HS-5 (cell line): ENCODE results near the gene NPC2.
"Not testable (repeated sequence)": the region's sequence is repeated elsewhere in the genome, so short reads cannot be mapped to it uniquely, and the experiment has no call there.

Experiments
- DNase-seq: peaks from one replicate; pipeline ENCODE4 v3.0.0-alpha.2; 2012; ENCODE audit warnings: low read depth

NPC2 gene

DNA sequence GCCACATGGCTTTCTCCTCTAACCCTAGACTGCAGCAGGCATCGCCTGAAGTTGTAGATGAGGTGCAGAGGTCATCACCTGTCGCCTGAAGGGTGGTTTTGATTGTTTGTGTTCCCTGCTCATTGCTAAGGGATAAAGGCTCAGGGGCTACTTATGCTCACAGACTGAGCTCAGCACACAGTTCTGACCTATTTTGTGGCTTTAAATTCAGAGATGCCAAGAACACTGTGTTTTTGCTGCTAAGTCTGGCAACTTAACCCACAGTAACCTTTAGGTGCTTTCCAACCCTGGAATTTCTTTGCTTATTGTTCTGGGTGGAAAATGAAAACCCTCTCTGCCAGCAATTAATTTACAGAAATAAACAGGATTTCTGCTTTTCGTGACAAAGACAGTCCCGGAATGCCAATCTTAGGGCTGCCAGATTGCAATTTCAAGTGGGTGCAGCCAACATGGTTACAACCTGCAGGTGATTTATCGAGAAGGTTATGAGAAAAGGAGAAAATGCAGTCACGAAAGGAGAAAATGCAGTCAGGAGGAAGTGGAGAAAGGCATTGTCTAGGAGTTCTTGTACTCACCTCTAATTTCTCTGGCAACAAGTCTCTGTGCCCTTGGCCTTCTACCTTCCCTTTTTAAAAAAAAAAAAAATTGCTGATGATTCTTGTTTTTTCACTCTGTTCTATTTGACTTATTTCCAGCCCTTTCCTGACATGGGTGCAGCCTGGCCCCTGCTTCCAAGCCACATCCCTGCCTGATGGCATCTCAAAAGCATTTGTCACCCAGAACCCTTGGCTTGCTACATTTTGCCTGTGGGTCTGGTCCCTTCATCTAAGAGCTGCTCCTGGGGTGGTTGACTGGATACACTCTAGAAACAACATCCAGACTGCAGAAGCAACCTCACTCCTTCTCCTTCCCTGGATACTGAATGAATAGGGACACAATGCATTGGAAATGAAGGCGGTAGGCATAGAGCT lies 23.3 kb downstream of the NPC2 start:
- DNase-seq = no peak

DNA sequence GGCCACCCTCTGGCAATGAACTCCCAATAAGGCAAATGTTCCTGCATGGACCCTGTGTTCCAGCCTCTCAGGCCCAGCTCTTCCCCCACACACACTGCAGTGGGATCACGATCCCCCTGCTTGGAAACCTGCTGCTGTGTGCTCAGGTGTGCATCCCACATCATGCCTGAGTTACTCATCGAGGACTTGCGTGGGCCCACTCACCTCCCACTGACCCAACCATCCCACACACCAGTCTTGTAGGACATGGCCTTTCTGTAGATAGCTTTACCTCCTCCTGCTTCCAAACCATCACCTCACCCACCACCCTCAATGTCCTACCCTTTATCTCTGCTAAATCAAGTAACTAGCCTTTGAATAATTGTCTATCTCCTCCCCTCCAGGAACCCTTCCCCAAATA lies 24.6 kb downstream of the NPC2 start:
- DNase-seq = no peak

DNA sequence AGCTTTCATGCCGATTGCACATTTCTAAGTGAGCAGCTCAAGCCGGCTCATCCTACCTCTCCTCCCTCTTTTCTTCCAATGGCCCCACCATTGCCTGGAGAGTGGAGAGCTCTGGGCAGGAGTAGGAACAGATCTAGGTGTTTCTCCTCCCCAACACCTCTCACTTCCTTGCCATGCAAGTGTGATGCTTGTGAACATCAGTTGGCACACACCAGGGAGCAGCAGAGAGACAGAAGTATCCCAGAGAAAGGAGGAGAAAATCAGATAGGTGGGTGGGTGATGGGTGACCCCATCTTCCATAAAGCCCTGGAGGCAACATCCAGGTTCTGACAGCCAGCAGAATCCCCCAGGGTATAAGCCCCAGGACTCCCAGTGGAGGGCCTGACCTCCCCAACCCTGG lies 27.8 kb downstream of the NPC2 start:
- no peak for DNase-seq

DNA sequence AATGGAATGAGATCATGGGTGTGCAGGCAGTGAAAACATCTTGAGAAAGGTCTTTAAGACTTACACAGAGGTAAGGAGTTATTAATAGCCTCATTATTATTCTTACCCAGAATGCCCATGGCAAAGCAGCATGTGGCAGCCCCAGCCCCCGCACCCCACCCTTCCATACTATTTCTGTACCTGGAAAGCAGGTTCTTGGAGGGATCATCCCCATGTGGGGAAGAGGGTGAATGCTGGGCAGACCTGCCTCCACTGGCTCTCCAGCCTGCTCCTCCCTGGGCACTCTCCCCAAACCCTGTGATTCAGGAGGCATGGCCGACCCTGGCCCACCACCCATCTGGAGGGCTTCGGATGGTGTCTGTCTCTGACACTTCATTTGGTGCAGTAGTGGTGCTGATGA lies 28.3 kb downstream of the NPC2 start:
- no peak for DNase-seq

DNA sequence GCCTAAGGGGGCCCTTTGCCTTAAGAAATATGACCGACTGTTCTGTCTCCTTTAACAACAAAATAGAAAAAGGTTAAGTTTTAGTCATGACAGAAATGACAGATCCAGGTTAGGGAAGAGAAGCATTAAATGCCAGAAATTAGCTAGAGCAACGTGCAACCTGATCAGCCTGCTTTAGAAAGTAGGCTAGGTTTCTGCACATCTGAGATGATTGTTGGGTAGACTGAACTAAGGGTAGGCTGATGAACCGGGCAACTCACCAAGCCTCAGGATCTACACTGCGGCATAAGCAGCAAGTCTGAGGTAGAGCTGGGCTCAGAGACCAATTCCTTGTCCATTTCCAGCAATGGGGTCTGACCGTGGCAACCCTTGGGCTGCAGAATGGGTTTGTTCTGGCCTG lies 29.4 kb downstream of the NPC2 start:
- no peak for DNase-seq

DNA sequence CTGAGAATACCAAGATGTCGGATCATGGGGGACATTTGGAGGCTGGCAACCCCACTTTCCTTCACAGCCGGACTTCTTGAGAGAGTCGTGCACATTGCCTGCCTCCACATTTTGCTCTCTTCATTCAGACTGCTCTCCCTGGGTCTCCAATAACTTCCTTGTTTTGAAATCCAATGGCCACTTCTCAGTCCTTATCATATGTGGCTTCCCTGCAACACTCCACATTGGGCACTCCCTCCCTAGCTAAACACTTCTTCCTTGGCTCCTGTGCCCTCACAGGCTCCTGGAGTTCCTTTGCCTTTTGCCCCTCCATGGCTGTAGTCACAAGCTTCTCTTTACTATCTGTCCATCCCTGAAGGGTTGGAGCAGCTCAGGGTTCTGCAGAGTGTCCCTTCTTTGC lies 30.1 kb downstream of the NPC2 start:
- no peak for DNase-seq

DNA sequence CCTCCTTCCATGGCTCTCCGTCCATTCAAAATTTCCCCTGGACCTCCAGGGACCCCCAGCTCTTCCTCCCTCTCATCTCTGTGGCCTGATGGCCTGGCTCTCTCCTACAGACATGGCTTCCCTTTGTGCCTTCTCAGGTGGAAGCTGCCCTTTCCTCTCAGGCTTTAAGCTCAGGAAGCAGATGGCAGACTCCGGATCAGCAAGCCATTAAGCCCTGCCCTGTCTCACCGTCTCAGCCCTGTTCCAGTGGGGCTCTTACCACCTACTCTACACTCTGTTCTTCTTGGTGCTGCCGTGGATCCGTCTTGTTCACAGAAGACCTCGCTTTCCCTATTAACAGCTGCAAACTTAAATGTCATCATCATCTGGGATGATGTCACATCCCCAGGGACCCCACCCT lies 33.1 kb downstream of the NPC2 start:
- DNase-seq = no peak

DNA sequence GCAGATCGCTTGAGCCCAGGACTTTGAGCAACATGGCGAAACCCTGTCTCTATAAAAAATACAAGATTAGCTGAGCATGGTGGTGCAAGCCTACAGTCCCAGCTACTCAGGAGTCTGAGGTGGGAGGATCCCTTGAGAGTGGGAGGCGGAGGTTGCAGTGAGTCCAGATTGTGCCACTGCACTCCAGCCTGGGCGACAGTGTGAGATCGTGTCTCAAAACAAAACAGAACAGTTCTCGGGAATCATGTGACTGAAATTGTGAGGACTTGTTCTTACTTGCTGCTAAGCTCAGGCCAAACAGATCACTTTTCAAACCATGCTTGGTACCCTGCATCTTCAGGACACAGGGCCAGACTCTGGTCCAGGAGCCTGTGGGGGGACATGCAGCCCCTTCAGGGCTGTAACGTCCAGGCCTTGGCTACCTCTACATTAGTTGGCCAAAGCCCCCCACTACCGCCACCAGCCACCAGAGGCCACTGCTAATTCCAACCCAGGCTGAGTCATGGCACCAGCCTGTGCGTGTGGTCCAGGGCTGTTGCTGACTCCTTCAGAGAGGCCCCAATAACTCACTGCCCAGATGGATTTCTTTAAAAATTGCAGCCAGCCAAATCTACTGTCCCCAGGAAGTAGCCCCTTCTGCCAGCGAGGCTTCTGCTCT lies 33.7 kb downstream of the NPC2 start:
- DNase-seq = peak; percentile 37

DNA sequence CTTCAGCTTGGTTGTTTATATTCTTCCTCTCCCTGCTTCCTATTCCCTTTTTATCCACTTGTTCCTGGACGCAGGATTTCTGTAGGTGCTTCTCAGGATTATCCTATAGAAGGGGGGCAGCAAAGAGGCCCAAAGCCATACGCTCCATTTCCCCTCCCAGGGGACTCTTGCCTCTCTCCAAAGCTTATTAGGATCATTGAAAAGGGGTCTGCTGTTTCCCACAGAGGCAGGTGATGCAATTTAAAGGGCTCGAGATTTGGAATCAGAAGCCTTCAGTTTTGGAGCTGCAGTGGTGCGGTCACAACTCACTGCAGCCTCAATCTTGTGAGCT lies 35.6 kb downstream of the NPC2 start:
- no peak for DNase-seq

DNA sequence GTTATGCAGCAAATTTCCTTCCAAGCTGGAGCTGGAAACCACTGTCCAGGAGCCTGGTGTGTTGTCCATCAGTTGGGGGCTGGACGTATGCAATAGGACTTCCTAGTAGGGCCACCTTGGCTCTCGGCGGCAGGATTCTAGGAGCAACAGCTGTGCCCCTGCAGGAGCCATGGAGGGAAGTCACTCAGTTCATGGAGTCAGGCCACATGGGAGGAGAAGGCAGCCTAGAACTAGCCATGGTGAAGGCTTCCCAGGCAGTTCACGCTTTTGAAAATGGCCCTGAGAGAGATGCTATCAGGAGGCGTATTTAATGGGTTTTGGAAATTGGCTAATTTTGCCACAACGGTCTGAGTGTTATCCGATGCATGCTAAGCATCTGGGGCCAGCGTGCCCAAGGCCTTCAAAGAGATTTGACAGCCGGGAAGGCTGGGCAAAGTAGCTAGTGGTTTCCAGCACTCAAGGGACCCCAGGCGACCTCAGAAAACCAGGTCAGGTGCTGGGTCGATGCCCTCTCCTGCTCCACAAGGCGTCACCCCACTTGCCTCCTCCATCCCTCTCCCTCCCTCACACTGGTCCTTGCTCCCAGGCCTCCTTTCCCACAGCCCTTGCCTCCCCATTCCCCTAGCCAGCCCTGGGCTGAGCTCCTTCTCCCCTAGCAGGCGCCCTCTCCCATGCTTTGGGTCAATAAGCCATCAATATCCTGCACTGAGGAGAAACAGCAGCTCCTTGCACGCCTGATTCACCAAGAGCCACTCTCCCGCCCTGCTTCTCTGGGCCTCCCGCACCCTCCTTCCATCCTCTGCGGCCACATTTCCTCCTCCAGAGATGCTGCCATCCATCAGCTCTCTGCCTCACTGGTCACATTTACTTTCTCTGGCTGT lies 36.2 kb downstream of the NPC2 start:
- no peak for DNase-seq

DNA sequence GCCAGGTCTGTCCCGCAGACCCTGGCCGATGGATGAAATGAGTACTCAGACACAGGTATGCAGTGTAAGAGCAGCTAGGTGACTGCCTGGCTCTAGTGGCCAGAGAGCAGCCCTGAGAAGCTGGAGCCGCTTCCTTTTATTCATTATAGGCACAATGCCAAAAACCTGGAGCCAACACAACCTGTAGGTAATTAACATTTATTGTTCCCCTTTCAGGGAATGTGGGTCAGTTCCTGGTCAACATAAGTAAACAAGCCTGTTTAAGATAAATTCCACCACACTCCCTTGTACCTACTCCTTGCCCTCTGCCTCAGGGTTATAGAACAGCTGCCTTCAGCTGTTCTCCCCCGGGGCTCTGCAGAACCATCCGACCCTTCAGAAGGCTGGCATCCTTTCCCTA lies 38.7 kb downstream of the NPC2 start:
- DNase-seq = not testable (repeated sequence)

DNA sequence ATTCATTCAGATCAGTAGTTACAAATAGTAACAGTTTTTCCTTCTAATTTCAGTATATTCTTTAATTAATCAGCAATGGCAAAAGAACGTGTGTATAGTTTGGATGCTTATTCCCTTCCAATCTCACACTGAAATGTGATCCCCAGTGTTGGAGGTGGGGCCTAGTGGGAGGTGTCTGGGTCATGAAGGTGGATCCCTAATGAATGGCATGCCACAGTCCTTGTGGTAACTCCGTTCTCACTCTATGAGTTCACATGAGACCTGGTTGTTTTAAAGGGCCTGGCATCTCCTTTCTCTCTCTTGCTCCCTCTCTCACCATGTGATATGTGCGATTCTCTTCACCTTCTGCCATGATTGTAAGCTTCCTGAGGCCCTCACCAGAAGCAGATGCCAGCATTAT lies 48.2 kb downstream of the NPC2 start:
- DNase-seq = no peak

DNA sequence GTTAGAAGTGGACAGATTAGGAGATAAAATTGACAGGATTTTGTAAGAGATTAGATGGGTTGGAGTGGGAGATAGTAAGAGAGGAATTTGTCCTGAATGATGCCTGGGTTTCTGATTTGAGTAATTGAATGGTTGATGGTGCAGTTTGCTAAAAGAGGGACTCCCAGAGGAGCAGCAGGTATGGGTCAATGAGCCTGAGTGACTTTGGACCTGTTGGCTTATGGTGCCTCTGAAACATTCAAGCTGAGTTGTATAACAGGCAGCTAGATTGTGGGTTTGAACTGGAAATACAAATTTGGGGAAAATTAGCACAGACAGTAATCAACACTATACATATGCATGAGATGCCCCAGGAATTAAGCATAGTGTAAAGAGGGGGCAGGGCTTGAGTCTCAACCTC lies 50.3 kb downstream of the NPC2 start:
- DNase-seq = no peak

DNA sequence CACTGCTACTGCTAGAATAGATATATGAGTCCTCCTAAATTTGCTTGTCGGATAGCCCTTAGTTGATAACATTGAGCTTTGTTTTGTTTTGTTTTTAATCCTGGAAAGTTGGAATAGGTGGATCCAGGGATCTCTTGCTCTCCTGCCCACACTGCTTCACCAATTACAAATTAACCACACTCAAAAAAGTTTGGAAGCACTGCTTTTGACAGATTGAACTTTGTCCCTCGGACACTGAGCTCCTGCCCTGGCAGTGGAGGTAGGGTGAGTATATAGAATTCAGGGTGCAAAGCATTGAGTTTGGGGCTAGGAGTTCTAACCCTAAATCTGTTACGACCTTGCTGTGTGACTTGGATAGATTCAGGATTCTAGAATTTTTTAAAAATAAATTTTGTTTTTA lies 52.0 kb downstream of the NPC2 start:
- no peak for DNase-seq

DNA sequence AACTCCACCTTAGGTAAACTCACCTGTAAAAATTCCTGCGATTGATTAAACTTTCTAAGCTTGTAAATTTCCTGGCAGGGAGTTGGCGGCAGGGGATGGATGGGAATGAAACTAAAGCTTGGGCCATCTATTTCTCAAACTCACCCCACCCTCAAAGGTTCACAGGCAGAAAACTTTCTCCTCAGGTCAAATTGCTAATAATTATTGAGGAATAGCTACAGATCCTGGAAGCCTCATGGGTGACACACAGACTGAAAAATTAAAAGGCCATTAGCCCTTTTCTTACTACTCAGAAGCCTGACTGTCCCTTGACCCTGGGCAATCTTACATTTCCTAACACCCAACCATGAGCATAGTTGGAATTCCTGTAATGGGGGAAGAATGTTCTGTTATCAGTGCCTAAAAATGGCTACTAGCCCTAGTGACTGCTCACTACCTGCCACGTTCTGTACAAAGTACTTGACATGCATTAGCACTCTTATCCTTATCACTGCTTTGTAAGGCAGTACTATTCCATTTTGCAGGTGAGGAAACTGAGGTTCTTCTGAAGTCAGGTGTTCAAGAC lies 54.7 kb downstream of the NPC2 start:
- no peak for DNase-seq

DNA sequence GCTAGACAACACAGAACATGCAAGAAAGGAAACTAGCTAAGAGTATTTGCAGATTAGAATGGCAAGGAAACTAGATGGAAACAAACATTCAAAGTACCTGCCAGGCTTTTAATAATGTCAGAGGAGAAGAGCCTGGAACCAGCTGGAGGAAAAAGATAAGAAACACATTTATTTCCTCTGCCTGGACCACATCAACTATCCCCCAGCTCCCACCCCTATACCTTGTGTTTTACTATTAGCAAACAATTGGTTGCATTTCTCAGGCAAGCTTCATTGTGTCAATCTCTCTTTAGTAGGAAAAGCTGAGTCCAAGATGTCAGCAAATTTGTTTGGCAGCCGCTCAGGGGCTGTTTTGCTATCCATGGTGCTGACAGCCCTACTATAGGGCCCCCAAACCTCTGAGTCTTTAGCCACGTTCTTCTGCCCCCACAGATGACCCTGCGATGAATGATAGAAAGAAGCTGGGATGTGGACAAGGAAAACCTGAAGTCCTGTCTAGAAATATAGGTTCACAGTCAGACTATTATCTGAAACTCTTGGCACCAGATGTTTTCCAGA lies 55.5 kb downstream of the NPC2 start:
- DNase-seq = no peak

DNA sequence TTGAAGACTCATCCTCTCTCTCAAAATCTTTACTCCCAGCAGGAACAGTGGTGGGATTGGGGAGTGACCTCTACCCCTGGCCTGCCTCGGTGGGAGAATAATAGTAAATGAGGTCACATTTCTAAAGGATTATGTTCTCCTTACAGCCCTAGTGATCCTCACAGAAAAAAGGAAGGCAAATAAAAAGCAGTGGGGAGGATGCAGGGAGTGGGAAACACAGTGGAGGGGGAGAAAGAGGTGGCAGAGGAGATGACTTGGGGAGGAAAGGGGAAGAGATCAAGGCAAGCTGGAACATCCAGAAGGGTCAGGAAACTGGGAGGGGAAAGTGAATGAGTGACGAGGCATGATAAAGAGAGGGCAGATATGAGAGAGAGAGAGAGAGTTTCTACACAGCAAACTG lies 58.8 kb downstream of the NPC2 start:
- DNase-seq = no peak

DNA sequence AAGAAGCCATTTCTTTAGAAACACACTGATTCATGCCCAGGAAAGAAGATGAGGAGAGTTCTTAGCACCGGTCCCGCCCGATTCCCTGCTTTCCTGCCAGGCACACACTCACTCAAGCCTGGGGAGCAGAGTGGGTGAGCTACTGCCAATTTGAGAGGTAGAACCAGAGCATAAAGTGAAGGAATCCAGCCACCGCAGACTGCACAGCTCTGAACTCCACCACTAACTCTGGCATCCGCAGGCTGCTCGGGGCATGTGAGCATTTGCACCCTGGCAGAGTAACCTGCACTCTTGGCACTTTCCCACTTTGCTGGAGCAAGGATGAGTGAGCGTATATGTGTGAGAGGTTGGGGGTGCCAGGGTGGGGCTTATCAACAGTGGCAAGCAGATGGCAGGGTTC lies 63.1 kb downstream of the NPC2 start:
- DNase-seq = no peak
